ENCODE measurements around the gene FBXW9.

The FBXW9 gene

DNA sequence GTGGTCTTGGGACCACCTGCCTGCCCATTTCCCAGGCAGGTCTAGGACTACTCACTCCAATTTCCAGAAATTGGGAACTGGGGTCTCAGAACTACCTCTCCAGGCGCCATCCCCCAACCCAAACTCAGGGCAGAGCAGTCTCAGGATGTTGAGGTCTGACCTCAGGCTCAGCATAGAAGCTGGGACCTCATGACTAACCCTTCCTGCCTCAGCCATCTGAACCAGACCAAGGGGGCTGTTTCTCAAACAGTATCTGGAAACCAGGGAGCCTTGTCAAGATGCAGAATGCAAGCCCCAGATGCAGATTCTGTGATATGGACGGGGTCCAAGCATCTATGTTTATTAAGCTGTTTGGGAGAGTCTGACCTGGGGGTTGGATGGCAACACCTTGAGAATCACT, 1.3 kb downstream of the FBXW9 start:
- TF ChIP-seq TCF4 (CRISPR knock-in tag; IDR thresholded peaks at IDR 0.05; ENCODE audit: borderline replicate concordance) (no peak), PPARA (CRISPR knock-in tag; IDR thresholded peaks at IDR 0.05; ENCODE audit: borderline replicate concordance) (no peak), ZNF70 (CRISPR knock-in tag; IDR thresholded peaks at IDR 0.05) (no peak), PATZ1 (CRISPR knock-in tag; IDR thresholded peaks at IDR 0.05; ENCODE audit: borderline replicate concordance) (no peak), CSDC2 (CRISPR knock-in tag; IDR thresholded peaks at IDR 0.05) (no peak), RARB (CRISPR knock-in tag; IDR thresholded peaks at IDR 0.05) (no peak), TOX (CRISPR knock-in tag; IDR thresholded peaks at IDR 0.05; ENCODE audit: borderline replicate concordance) (no peak), BACH2 (CRISPR knock-in tag; IDR thresholded peaks at IDR 0.05; ENCODE audit: borderline replicate concordance) (no peak), SNAI2 (CRISPR knock-in tag; IDR thresholded peaks at IDR 0.05) (no peak)
- ATAC-seq, result no peak

DNA sequence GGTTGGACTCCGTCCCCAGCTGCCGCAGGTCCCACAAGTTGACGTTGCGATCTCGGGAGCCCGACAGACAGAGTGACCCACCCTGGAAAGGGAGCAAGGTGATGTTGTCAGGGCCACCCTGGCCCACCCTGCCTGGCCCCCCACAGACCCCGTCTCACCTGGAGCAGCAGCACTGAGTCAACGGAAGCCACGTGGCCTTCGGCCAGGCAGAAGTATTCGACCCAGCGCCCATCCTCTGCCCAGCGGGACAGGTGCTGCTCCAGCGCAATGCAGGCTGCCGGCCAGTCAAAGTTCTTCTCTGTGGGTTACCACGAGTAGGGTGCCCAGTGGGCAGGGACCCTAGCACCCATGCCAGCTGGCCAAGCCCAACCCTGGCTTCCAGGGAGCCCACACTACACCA, 1.8 kb downstream of the FBXW9 start:
- no peak for TF ChIP-seq TCF4 (CRISPR knock-in tag; IDR thresholded peaks at IDR 0.05; ENCODE audit: borderline replicate concordance)
- no peak for TF ChIP-seq BACH2 (CRISPR knock-in tag; IDR thresholded peaks at IDR 0.05; ENCODE audit: borderline replicate concordance)
- no peak for TF ChIP-seq CSRNP3 (CRISPR knock-in tag; IDR thresholded peaks at IDR 0.05)
- TF ChIP-seq, protein P1, sequence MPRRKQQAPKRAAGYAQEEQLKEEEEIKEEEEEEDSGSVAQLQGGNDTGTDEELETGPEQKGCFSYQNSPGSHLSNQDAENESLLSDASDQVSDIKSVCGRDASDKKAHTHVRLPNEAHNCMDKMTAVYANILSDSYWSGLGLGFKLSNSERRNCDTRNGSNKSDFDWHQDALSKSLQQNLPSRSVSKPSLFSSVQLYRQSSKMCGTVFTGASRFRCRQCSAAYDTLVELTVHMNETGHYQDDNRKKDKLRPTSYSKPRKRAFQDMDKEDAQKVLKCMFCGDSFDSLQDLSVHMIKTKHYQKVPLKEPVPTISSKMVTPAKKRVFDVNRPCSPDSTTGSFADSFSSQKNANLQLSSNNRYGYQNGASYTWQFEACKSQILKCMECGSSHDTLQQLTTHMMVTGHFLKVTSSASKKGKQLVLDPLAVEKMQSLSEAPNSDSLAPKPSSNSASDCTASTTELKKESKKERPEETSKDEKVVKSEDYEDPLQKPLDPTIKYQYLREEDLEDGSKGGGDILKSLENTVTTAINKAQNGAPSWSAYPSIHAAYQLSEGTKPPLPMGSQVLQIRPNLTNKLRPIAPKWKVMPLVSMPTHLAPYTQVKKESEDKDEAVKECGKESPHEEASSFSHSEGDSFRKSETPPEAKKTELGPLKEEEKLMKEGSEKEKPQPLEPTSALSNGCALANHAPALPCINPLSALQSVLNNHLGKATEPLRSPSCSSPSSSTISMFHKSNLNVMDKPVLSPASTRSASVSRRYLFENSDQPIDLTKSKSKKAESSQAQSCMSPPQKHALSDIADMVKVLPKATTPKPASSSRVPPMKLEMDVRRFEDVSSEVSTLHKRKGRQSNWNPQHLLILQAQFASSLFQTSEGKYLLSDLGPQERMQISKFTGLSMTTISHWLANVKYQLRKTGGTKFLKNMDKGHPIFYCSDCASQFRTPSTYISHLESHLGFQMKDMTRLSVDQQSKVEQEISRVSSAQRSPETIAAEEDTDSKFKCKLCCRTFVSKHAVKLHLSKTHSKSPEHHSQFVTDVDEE (CRISPR knock-in tag; IDR thresholded peaks at IDR 0.05), result no peak
- no peak for TF ChIP-seq CSDC2 (CRISPR knock-in tag; IDR thresholded peaks at IDR 0.05)
- no peak for TF ChIP-seq ZC3H10 (CRISPR knock-in tag; IDR thresholded peaks at IDR 0.05)
- no peak for TF ChIP-seq PATZ1 (CRISPR knock-in tag; IDR thresholded peaks at IDR 0.05; ENCODE audit: borderline replicate concordance)
- TF ChIP-seq GLIS3 (CRISPR knock-in tag; IDR thresholded peaks at IDR 0.05), result no peak
- TF ChIP-seq, protein P2, sequence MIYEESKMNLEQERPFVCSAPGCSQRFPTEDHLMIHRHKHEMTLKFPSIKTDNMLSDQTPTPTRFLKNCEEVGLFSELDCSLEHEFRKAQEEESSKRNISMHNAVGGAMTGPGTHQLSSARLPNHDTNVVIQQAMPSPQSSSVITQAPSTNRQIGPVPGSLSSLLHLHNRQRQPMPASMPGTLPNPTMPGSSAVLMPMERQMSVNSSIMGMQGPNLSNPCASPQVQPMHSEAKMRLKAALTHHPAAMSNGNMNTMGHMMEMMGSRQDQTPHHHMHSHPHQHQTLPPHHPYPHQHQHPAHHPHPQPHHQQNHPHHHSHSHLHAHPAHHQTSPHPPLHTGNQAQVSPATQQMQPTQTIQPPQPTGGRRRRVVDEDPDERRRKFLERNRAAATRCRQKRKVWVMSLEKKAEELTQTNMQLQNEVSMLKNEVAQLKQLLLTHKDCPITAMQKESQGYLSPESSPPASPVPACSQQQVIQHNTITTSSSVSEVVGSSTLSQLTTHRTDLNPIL (CRISPR knock-in tag; IDR thresholded peaks at IDR 0.05; ENCODE audit: low read depth), result no peak
- TF ChIP-seq OSR1 (CRISPR knock-in tag; IDR thresholded peaks at IDR 0.05), result no peak
- TF ChIP-seq ZNF565 (CRISPR knock-in tag; conservative IDR thresholded peaks at IDR 0.05; ENCODE audit: low read depth), result no peak
- no peak for TF ChIP-seq ZFP3 (CRISPR knock-in tag; IDR thresholded peaks at IDR 0.05)
- no peak for TF ChIP-seq RARB (CRISPR knock-in tag; IDR thresholded peaks at IDR 0.05)
- ATAC-seq, result no peak

DNA sequence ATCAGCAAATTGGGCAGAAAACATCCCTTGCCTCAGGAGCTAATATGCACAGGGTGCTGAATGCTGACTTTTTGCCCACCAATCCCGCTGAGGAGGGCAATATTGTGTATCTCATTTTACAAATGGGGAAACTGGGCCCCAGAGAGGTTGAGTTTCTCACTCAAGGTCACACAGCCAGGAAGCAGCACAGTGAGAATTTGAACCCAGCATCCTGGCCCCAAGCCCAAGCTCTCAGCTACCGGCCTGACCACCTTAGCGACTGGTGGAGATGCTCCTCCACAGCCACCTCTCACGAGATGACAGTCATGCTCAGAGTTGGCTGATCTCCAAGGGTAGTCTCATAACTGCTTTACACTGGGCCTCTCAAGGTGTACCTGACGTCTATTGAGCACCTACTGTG, 3.5 kb downstream of the FBXW9 start:
- ATAC-seq, result no peak
- no peak for TF ChIP-seq OSR1 (CRISPR knock-in tag; IDR thresholded peaks at IDR 0.05)
- no peak for TF ChIP-seq RARB (CRISPR knock-in tag; IDR thresholded peaks at IDR 0.05)
- TF ChIP-seq ZNF8 (CRISPR knock-in tag; IDR thresholded peaks at IDR 0.05), result no peak
- no peak for TF ChIP-seq ZC3H10 (CRISPR knock-in tag; IDR thresholded peaks at IDR 0.05)
- no peak for TF ChIP-seq ZNF565 (CRISPR knock-in tag; conservative IDR thresholded peaks at IDR 0.05; ENCODE audit: low read depth)
- TF ChIP-seq PATZ1 (CRISPR knock-in tag; IDR thresholded peaks at IDR 0.05; ENCODE audit: borderline replicate concordance), result no peak
- no peak for TF ChIP-seq ESRRG (CRISPR knock-in tag; IDR thresholded peaks at IDR 0.05)
- TF ChIP-seq, protein P2 (CRISPR knock-in tag; IDR thresholded peaks at IDR 0.05; ENCODE audit: low read depth), result no peak
- TF ChIP-seq ISL1 (CRISPR knock-in tag; IDR thresholded peaks at IDR 0.05), result no peak
- TF ChIP-seq CSDC2 (CRISPR knock-in tag; IDR thresholded peaks at IDR 0.05), result no peak
- no peak for TF ChIP-seq TCF4 (CRISPR knock-in tag; IDR thresholded peaks at IDR 0.05; ENCODE audit: borderline replicate concordance)
- no peak for TF ChIP-seq ZFP3 (CRISPR knock-in tag; IDR thresholded peaks at IDR 0.05)
- TF ChIP-seq, protein P3, sequence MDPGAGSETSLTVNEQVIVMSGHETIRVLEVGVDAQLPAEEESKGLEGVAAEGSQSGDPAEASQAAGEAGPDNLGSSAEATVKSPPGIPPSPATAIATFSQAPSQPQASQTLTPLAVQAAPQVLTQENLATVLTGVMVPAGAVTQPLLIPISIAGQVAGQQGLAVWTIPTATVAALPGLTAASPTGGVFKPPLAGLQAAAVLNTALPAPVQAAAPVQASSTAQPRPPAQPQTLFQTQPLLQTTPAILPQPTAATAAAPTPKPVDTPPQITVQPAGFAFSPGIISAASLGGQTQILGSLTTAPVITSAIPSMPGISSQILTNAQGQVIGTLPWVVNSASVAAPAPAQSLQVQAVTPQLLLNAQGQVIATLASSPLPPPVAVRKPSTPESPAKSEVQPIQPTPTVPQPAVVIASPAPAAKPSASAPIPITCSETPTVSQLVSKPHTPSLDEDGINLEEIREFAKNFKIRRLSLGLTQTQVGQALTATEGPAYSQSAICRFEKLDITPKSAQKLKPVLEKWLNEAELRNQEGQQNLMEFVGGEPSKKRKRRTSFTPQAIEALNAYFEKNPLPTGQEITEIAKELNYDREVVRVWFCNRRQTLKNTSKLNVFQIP (CRISPR knock-in tag; IDR thresholded peaks at IDR 0.05; ENCODE audit: borderline replicate concordance, low read depth), result no peak
- no peak for TF ChIP-seq TOX (CRISPR knock-in tag; IDR thresholded peaks at IDR 0.05; ENCODE audit: borderline replicate concordance)
- TF ChIP-seq ARNTL (CRISPR knock-in tag; IDR thresholded peaks at IDR 0.05; ENCODE audit: borderline replicate concordance, low read depth), result no peak
- TF ChIP-seq GLIS3 (CRISPR knock-in tag; IDR thresholded peaks at IDR 0.05), result no peak

Measured in SK-N-SH treated with all-trans-retinoic acid at 6 μM for 48 hours (cell line).